LoVo (cell line): ENCODE data around the gene C1QTNF8.
A peak's percentile ranks its signal among the peaks of the same experiment; 100 is the strongest.

ENCODE experiments used
- DNase-seq: peaks from one replicate; pipeline ENCODE4 v3.0.0-alpha.2; 2016; ENCODE audit warnings: low spot score

C1QTNF8 gene

DNA sequence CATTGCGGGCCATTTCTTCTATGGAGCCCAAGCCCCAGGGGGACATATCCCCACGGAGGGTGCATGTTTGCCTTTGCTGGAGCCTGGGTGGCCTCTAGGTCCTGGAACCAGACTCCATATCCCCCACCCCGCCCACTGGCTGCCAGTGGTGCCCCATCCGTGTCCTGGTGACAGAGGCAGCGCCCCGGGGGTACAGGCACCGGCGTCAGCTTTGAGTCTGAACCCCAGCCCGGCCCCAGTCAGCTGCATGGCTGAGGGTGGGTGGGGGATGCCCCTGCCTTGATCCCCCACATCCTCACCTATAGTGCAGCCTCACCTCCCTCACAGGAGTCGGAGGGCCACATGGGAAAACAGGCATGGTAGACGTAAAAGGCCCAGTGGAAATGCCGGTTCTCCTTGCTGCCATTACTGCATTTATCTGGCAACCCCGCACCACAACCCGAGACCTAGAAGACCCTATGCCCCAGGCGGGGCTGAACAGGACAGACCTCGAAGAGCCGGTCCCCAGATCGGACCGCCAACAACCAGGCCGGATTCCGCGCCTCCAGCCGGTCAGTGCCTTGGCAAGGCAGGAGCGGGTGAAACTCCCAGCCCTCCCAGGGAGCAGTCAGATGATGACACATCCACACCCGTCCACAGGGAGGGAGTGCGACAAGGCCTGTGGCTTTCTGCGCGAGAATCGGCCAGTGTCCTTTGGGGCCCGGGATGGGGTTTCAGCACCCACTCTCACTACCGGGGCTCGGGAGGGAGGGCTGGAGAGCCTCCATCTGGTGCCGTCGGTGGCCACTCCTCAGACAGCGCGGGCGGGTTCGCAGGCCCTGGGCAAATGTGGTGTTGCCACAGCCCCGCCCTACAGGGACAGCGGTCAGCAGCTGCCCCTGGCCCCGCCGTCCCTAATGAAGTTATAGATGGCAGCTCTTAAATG lies 35.4 kb downstream of the C1QTNF8 start:
- no peak for DNase-seq

DNA sequence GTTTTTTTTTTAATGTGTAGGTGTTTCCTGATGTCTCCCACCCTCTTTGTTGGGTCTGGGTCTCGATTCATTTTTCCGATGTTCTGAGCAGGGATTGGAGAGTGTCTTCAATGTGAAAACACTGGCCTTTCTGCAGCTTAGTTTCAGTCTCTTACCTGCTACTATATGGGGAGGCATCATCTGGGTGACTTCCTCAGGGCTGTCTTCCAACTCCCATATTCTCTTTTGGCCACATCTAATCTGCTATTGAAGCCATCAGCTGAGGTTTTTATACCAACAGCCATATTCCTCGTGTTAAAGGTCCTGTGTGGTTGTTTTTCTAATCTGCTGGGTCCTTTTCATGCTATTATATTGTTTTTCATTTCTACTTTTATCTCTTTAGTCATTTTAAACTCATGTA lies 36.7 kb downstream of the C1QTNF8 start:
- DNase-seq = no peak

DNA sequence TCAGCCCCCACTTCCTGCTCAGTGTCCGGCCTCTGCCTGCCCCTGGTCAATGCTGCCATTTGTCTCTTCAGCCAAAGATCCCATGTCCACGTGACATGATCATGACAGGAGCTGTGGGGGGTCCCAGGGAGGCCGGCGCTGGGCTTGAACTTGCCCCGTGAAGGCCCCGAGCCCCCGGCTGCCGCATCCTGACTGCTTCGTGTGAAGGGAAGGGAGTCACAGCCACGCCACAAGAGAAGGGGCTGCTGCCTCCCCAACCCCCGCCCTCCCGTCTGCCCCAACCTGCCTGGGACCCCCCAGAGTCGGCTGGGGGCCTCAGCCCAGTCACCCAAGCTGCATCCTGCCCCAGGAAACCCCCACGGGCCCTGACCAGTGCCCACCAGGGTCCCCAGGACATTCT lies 37.8 kb downstream of the C1QTNF8 start:
- DNase-seq = no peak

DNA sequence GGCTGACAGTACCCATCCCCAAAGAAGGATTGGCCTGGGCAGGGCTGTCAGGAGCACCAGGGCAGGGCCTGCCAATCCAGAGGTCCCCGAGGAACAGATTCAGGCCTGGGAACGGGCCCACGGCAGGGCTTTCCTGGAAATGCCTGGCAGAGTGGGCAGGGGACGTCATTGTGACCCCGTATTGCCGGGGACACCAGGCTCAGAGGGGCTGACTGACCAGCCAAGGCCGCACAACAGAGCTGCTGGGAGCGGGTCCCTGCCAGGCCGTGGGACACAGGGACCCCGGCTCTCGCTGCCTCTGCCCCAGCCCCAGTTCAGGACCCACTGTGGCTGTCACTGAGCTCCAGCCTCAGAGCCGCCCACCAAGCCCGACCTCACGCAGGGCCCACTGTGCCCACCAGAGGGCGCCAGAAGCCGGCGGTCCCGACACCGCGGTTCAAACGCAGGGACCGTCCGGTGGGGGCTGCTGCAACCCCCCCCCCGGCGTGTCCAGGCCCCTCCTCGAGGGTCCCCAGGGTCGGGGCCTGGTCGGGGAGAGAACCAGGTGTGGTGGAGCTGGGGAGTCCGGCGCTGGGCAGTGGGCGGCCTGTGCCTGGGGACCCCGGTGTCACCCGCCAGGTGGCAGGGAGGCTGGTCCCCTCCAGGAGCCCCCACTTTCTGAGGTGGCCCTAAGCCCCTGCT lies 38.7 kb downstream of the C1QTNF8 start:
- DNase-seq = peak; percentile 35

DNA sequence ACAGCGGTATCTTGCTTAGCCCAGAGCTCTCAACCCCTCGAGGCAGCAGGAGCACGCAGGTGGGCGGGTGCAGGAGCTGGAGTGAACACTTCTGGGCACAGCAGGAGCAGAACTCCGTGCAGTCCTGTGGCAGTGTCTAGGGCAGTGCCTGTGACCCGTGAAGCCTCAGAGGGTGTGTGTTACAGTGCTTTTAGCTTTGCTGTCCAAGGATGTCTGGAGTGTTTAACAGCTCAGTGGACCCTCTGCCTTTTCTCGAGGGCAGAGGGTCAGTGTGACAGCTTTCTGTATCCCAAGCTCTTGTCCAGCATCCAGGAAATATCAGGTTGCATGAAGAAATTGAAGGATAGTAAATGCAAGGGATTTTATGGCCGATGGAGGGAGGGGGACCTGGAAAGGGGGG lies 39.8 kb downstream of the C1QTNF8 start:
- no peak for DNase-seq

DNA sequence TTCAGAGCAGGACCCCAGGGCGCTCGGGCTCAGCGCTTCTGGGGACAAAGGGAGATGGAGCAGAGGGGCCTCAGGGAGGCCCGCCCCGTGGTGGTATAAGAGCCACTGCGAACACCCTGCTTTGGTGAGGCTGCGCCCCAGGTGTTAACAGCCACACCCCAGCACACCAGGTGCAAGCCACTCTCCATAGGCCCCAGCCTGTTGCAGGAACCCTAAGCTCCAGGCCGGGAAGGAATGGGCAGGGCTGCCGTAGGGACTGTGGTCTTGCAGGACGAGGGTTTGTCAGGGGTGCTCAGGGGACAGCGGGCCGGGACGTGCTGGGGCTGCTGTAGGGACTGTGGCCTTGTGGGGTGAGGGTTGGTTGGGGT lies 40.5 kb downstream of the C1QTNF8 start:
- no peak for DNase-seq

DNA sequence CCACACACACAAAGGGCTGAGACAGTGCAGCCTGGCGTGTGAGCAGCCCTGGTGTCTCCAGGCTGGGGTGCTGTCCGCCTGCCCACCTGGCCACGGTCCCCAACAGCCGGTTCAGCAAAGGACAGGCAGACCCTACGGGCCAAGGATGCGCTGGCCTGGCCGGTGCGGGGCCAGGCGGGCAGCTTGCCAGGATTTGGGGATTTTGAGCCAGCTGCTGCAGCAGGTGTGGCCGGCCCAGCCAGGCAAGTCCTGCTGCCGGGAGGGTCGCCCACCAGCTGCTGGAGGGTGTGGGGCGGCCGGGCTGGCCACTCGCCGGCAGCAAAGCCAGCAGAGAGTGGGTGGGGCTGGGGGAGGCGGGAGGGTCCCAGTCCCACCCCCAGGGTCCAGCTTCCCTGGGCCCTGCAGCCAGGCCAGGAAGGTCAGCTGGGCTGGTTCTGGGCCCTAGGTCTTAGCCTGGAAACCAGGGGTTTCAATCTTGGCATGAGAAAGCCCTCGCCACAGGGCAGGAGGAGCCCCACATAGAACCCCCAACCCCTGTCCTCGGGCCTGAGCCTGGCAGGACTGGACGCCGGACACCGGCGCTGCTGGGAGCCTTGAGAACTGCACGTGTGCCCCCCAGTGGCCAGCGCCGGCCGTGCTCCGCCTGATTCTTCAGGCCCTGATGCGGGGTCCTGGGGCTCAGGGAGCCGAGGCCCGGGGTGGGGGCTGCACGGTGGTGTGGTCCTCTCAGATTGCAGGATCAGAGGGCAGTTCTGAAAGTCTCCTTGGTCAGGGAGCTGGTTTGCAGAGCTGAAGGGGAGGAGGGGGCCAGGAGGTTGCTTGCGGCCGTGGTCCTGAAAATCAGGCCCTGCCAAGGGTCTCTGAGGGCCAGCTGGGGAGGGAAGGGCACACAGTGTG lies 41.1 kb downstream of the C1QTNF8 start:
- DNase-seq = no peak

DNA sequence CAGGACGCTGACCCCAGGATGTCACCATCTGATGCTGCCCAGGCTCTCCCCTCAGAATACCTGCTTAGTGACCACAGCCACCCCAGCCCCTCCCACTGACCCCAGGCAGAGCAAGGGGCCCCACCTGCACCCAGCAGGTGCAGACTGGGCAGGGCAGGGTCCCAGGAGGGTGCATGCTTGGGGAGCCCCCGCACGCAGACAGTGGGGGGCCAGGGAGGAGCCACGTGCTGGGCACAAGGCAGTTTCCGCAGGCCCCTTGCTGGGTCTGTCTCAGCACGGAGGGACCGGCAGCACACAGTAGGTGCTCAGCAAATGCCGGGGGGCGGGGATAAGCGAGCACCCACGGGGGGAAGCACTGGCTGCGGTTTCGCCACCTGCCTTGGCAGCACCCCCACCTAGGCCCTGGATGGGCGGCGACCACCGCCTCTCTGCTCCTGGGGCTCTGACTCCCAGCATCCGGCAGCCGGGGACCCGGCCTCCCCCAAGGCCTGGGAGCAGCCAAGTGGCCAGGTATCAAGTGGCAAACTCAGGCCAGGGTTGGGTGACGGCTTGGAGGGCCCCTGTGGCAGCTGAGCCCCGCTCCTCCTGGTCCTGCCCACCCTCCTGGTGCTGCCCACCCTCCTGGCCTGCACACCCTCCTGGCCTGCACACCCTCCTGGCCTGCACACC lies 42.2 kb downstream of the C1QTNF8 start:
- DNase-seq = no peak

DNA sequence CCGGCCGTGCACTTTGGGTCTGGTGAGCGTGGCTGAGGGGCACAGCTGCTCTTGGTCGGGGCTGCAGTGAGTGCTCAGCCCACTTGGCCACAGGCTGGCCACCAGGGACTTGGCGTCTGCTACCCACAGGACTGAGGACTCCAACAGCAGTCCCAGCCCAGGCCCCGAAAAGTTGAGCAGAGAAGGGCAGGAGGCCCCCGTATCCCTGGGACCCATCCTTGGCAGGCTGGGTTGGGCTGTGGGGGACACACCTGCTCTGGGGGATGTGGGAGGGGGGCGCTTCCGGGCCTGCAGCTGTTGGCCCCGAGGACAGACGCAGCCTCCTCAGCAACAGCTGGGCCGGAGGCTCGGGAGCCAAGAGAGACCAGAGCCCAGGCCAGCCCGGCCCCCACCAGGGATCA lies 42.9 kb downstream of the C1QTNF8 start:
- DNase-seq = no peak

DNA sequence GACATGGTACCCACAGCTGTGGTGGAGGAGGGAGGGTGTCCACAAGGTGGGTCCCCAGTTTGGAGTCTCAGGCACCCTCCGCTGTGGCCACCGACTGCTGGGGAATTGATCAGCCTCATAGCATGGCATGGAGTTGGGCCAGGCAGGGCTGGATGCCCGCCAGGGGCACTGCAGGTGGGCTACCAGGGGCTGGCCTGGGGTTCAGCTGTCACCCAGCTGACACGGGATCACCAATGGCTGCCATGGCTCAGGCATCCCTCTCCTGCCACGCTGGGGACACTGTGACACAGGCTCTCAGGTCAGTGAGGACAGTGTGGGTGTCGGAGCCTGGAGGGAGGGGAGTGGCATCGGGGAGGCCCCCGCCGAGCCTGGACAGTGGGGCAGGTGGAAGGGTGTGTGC lies 43.3 kb downstream of the C1QTNF8 start:
- DNase-seq = no peak

DNA sequence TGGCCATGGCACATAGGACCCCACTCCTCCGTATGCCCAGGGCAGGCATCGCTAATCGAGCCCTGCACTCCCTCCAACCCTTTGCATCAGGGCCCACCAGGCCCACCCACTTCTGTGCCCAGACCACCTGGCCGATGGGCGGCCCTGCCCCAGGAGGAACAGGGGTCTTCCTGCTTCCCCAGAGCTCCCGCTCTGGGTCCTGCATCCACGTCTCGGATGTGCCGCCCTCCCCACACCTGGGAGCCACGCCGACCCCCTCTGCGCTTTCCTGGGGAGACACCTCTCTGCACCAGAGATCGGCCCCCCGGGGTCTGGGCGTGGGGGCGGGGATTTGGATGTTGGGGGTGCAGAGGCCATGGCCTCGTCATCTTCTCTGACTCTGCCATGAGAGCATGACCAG lies 44.6 kb downstream of the C1QTNF8 start:
- DNase-seq = no peak

DNA sequence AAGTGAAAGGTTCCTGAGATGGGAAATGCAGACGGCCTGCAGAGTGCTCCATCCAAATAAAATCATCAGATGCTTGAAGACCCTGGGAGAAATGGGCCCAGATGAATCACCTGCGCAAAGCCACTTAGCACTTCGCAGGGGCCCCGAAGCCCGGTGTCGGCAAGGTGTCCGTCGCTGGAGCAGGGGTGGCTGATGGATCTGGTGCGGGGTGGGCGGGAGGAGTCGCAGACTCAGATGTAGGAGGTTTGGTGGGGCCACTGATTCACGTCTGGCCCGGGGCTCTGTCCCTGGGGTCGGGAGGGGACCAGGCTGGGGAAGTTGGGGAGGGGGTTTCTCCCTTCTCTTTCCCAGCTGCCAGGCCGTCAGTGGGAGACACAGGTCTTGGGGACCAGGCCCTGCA lies 45.1 kb downstream of the C1QTNF8 start:
- DNase-seq = no peak

DNA sequence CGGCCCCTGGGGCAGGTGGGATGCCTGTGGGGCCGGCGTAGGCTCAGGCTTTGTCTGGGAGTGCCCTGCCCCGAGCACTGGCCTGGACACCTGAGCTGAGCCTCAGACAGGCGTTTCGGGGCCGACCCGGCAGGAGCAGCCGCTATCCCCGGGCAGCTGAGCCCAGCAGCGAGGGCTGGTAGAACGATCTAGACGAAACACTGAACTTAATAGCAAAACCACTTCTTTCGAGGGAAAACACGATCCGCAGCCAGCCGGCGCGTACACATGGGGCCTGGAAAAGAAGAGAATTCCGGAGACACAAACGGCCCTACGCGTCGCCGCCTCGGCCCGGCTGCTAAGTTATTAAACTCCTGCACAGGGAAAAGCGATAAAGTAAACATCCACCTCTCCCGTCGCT lies 45.5 kb downstream of the C1QTNF8 start:
- no peak for DNase-seq

DNA sequence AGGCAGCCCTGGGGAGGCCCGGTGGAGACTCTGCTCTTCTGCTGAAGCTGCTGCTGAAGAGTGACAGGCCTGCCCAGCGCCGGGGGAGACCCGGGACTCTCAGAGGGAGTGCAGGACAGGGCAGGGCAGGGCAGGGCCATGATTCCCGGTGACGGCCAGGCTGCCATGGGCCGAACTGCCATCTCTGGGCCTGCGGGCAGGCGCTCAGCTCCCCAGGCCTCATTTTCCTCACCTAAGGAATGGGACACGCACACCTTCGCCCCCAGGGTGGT lies 46.1 kb downstream of the C1QTNF8 start:
- DNase-seq = no peak

DNA sequence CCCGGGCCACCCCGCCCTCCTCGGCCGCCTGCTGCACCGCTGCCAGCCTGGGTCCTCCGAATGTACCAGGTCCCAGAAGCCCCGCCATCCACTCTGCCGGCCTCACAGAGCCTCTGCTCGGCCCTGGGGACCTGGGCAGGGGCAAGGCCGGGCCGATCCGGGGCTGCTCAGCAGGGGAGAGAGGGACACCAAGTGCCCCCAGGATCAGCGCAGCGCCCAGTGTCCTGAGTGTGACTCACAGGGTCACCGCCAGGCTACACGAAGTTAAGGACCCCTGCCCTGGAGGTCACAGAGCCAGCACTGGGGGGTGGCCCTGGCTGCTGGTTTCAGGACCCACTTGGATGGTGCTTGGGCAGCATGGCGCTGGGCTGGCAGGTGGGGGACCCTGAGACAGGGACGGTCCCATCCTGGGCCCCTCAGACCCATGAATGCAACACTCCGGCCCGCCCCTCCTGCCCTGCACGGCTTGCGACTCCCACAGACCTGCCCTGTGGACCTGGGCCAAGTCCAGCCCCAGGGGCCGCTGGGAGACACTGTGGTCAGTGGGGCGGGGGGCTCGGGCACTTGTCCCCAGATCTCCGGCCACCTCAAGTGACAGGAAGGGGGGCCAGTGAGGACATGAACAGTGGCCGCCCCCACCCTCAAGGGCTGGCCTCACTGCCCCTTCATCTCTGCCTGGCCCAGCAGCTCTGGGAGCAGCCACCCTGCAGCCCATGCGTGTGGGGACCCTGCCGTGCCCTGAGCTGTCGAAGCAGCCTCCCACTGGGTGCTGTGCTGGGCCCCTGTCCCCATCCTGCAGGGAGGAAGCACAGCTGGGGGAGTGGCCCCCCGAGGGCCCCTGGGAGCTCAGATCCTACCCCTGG lies 46.7 kb downstream of the C1QTNF8 start:
- DNase-seq = no peak

DNA sequence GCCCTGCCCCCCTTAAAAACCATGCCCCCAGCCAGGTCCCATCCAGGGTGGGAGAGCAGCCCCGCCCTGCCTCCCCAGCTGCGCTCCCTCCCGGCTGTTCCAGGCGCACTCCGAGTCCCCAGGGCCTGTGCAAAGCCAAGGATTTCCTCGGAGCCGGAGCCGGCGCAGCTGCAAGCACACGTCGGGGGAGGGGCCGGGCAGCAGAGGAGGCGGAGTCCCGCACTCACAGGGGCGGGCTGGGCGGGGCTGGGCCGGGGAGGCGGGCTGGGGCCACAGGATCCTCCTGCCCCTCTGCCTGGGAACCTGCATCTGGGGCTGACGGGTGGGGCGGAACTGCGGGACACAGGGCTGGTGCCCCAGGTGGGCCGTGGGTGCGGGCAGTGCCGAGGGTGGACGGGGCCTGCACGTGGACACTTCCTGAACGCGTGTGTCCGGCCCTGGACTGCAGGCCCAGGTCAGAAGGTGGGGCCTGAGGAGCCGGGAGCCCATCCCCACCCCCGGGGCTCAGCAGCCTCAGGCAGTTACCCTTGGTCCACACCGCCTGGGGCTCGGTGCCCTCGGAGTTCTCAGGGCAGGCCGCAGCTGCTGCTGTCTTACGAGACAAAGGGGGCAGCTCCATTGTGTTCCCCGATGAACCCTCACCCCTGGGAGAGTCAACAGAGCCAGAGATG lies 47.5 kb downstream of the C1QTNF8 start:
- DNase-seq = no peak

DNA sequence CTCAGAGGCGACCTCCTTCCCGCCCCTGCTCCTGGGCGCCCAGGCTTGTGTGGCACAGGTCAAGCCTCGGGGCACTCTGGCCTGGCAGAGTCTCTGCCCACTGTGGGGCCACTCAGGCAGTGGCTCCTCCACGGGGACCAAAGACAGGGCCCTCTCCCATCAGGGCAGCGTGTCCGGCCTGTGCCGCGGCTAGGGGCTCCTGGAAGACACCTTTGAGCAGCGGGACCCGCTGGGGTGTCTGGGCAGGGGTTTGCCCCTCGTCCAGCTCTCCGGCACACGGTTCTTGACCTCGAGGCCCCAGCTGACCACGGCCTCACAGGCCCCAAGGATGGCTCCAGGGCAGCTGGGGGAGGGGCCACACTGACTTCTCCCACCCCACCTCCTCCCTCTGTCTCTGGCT lies 48.2 kb downstream of the C1QTNF8 start:
- DNase-seq = no peak

DNA sequence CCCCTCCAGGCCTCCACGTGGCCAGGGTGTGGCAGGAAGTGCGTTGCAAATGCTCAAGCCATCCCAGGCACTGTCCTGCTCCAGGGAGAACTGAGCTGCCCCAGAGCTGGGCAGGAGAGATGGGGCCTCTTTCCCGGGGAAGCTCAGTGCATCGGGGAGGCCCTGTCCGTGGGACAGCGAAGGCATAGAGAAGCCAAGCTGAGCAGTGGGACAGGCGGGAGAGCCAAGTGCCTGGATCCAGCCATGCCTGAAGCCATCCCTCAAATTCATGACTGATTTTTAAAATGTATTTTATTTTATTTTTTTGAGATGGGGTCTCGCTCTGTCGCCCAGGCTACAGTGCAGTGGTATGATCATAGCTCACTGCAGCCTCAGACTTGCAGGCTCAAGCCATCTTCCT lies 48.9 kb downstream of the C1QTNF8 start:
- DNase-seq = no peak

DNA sequence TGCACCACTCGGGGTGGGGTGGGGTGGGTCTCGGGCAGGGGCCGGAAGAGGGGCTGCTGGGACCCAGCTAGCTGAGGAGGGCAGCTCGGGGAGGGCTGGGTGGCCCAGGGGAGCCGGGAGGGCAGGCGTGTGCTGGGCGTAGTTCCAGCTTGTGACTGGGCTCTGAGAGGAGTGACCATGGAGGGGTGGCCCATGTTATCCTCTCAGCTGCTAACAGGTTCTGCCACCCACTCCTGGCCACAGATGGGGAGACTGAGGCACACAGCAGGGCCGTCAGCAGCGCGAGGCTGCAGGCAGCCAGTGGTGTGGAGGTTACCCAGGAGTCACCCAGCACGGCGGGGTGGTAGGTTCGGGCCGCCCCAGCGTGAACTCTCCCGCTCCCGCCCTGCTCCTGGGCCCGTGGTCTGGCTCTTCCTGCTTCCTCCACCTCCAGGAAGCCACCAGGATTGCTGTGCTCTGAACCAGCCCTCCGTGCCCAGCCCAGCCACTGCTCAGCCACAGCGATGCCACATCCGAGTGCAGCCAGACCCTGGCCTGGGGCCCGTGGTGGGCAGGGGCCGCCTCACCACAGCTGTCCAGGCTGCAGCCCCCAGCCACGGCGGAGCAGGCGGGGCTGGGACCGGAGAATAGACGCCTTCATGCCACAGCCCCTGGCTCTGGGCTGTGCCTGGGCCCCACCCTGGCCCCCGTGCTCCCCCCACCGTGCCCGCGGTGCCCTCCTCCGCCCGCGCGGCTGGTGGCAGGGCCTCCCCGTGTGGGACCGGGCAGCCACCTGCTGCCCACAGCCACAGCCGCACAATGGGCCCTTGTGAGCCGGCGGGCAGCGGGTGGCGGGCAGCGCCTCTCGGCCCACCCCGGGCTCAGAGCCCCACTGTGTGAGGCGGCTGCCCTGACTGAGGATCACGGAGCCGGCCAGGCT lies 49.8 kb downstream of the C1QTNF8 start:
- DNase-seq = no peak
